DMS53 (cell line): ENCODE measurements around the gene AIFM3.

Experiments
- DNase-seq: peaks from one replicate; lab custom pipeline; 2025; lab: John Stamatoyannopoulos, UW

AIFM3 gene

DNA sequence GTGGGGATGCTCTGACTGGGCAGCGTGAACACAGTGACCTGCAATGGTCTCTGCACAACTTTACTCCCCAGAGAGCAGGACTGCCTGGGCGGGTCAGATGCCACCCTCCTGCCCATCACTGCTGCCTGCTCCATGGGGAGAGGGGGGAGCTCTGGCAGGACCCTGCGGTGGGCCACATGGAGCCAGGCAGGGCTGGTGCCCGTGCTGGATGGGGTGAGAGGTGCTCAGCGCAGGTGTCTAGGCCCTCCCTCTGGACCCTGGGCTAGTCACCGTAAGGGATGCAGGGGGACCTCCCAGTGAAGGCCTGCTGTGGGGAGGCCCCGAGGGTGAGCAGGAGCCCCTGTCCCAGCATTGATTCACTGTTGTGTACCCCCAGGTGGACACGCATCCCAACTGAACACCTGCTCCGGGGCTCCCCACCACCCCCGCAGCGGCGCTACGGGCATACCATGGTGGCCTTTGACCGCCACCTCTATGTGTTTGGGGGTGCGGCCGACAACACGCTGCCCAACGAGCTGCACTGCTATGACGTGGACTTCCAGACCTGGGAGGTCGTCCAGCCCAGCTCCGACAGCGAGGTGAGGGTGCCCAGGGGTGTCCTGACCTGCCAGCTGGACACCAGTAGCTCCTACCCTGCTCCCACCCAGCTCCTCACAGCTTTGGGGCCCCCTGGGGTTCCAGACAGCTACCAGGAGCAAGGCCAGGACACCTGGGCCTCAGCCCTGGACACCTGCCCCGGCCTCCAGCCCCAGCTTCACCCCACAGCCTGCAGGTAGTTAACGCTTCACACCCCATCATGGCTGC lies 24.4 kb downstream of the AIFM3 start:
- no peak for DNase-seq

DNA sequence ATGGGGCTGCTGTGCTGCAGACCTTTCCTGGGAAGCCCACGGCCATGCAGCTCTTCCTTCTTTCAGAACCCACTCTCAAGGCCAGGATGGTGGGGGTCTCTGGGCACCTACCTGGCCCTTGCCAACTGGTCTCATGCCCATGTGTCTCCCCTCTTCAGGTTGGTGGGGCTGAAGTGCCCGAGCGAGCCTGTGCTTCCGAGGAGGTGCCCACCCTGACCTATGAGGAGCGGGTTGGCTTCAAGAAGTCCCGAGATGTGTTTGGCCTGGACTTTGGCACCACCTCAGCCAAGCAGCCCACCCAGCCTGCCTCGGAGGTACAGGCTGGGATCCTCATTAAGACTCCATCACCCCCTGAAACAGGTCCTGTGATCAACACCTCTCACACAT lies 25.0 kb downstream of the AIFM3 start:
- no peak for DNase-seq

DNA sequence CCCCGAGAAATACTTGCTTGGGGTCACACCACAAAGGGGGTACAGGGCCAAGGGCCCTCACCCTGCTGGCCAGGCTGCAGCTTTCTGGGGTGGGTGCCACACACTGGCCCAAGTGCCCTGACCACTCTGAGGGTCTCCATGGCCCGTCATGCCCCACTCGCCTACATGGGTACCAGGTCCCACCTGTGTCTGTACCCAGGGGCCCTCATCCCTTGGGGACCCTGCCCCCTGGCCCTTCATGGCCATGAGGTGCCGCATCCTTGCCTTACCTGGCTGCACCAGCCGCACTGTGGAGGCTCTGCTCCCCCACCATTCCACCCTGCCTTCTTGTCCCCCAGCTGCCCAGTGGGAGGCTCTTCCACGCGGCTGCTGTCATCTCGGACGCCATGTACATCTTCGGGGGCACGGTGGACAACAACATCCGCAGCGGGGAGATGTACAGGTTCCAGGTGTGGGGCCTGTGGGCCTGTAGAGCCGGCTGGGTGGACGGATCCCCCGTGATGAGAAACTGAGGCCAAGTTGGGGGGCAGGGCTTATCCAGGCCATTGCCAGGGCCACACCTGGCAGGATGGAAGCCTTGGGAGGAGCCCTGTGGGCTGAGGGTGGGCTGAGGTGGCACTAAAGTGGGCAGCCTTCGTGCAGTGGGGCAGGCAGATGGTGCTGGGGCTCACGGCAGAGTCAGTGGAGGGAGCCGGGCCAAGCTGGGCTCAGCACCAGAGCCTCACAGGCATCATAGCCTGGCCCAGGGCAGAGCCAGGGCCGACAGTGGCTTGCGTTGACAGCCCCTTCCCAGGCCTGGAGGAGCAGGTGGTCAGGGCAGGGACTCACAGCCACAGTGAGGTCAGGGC lies 25.6 kb downstream of the AIFM3 start:
- DNase-seq = no peak

DNA sequence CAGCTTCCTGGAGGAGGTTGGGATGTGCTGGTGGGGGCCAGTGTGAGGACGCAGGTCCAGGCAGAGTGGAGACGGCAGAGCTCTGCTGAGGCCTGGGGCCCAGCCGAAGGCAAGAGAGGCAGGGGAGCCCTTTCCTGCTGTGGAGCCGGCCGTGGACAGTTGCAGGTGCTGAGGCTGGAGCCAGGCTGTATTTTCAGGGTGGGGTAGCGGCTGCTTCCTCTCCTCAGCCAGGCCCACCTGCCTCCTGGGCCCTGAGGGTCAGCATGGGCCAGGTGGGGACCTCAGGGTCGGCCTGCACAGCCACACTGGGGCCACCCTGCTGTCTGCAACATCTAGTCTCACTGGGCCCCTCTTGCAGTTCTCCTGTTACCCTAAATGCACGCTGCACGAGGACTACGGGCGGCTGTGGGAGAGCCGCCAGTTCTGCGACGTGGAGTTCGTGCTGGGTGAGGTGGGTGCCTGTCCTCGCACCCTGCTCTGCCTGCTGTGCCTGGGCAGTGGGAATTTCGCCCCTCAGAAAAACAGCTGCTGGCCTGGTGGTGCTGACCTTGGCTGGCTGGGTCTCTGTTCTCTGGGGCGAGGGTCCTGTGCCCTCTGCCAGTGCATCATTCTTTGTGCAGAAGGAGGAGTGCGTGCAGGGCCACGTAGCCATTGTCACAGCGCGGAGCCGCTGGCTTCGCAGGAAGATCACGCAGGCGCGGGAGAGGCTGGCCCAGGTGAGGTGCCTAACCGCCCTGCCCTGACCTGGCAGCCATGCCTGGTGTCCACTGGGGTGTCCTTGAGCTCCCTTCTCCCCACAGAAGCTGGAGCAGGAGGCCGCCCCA lies 26.5 kb downstream of the AIFM3 start:
- DNase-seq = no peak

DNA sequence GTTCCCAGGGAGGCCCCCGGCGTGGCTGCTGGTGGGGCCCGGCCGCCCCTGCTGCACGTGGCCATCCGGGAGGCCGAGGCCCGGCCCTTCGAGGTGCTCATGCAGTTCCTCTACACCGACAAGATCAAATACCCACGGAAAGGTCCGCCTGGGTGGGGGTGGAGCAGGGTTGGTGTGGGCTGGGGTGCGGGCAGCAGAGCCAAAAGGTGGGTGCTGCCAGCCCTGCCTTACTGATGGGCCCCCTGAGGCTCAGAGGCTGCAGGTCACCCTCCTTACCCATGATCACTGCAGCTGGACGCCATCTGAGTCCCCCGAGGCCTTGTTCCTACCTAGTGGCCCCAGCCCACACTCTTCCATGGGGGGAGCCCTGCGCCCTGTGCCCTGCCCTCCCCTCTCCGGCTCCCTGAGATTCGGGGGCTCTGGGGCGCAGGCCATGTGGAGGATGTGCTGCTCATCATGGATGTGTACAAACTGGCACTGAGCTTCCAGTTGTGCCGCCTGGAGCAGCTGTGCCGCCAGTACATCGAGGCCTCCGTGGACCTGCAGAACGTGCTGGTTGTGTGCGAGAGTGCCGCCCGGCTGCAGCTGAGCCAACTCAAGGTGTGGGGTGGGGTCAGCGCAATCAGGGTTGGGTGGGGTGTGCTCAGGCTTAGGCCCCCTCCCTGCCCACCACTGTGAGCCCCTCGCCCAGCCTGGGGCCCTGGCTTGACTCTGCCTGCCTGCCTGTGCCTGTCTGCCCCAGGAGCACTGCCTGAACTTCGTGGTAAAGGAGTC lies 27.3 kb downstream of the AIFM3 start:
- no peak for DNase-seq

DNA sequence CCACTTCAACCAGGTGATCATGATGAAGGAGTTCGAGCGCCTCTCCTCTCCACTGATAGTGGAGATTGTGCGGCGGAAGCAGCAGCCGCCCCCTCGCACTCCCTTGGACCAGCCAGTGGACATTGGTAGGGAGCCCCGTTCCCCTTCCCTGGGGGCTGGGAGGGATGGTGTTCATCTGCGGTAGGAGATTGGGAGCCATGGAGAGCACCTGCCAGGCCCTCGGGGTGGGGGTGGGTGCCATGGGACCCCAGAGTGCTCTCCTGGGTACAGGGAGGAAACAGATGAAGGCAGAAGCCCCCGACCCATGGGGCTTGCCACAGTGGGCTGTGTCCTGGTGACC lies 27.8 kb downstream of the AIFM3 start:
- no peak for DNase-seq

DNA sequence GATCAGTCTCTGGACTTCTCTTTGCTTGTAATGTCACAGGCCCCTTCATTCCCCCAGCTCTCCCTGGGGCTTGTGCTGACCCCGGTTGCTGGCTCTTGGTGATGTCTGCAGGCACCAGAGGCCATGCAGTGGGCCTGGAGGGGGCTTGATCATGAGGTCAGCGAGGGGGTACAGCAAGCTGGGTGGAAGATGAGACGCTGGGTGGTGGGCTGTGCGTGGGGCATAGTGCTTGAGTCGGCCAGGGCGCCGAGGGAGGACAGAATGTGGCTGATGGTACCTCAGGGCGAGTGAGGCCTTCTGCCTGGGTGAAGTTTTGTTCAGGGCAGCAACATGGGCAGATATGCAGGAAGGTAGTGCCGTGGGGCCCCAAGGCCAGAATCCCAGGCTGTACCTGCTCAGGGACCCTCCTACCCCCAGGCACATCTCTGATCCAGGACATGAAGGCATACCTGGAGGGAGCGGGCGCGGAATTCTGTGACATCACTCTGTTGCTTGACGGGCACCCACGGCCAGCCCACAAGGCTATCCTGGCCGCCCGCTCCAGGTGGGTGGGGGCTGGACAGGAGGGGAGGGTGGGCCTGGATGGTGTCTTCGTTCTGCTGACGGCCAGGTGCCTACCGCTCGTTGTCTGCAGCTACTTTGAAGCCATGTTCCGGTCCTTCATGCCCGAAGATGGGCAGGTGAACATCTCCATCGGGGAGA lies 28.4 kb downstream of the AIFM3 start:
- DNase-seq = no peak

DNA sequence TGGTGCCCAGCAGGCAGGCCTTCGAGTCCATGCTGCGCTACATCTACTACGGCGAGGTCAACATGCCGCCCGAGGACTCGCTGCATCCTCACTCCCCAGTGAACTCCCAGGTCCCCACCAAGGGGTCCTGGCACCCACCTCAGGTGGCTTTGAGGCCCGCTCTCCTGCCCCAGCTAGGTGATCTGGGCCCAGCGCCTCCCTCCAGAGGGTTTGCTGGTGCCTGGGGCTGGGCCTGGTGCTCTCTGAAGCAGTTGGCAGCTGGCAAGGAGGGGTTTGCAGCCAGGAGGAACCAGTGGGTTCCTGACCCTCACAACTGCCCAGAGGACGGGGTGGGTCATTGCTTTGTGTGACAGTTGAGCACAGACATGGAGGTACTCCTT lies 29.0 kb downstream of the AIFM3 start:
- DNase-seq = no peak

DNA sequence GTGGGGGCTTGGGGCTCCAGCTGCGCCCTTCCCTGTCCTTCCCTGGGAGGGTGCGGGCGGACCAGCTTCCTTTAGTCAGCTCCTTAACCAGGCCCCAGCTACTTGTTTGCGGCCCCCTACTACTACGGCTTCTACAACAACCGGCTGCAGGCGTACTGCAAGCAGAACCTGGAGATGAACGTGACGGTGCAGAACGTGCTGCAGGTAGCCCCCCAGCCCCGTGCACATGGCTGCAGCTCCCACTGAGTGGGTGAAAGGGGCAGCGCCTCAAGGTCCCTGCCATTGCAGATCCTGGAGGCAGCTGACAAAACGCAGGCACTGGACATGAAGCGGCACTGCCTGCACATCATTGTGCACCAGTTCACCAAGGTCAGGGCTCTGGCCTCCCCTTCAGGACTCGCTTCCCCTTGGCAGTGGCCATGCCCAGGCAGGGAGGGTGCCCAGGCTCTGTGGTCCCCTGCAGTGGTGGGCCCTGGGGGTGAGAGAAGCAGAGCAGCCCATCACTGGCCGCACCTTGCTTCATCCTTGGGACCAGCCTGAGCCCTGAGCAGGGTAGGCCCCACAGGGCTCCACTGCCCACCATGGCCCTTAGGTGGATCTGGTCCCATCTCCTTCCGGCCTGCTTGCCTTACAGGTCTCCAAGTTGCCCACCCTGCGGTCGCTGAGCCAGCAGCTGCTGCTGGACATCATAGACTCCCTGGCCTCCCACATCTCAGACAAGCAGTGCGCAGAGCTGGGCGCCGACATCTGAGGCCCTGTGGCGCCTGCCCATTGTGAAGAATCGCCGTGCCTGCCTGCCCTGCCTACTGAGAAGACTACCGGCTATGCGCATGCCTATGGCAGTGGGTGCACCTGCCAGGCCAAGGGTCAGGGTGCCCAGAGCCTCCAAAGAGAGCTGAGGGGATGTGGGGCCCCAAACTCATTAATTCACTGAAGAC lies 29.8 kb downstream of the AIFM3 start:
- no peak for DNase-seq

DNA sequence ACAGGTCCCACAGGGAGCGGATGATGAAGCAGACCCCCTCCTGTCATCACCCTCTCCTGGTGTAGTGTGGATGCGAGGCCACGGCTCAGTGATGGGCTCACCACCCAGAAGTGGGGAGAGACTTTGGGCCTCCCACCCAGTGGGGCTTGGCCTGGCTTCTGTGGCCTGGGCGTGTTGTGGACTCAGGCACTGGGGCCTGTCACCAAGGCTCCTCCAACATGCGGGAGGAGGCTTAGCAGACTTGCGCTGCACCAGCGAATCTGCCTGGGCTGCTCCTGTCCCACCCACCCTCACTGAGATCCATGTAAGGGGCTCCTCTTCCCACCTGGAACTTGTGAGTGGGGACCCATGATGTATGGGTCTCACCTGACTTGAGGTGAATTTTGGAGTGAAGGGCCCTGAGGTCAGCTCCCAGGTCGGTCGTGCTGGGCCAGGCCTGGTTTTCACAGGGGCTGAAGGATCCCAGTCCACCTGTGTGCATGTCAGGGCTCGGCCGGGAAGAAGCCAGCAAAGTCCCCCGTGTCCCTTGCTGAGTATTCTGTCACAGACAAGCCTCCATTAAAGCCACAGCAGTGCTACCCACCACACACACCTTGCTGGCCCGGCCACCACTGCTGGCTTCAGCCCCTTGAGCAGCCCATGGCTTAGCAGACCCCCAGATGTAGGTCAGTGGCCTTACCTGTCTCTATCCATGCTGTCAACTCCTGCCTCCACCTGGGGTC lies 30.6 kb downstream of the AIFM3 start:
- no peak for DNase-seq

DNA sequence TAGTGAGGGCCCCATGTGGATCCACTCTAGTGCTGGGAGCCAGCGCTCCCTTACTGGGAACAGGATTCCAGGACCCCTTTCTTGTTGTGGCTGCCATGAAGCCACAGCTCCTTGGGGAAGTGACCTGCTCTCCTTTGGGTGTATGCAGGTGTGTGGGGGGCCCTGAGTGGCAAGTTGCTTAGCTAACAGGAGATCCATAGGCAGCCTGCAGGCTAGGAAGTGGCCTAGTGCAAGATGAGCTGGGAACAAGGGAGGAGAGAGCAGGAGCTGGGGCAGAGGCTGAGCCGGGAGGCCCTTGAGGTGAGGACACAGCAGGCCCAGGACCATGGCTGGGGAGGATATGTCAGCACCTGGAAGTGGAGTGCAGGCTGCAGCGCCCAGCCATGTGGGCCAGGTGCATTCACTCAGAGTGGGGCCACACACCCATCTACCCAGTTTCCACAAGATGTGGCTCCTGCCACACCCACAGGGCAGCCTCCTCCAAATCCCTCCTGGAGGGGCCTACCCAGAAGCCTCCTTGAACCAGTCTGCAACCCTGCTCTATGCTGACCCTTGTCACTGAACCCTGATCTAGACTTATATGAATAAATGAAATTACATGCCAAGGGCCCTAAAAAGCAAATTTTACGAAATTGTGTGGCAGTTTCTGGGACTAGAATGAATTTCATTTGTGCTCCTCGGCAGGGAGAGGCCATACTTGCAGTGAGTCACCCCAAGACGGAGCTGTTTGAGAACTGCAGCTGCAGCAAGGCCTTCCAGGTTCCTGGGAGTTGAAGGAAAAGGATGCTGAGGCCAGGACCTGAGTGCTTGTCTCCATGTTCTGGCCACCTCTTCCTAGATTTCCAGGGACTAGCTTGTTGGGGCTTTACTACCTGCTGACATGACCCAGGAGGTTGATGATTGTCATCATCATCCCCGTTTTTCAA lies 31.6 kb downstream of the AIFM3 start:
- no peak for DNase-seq

DNA sequence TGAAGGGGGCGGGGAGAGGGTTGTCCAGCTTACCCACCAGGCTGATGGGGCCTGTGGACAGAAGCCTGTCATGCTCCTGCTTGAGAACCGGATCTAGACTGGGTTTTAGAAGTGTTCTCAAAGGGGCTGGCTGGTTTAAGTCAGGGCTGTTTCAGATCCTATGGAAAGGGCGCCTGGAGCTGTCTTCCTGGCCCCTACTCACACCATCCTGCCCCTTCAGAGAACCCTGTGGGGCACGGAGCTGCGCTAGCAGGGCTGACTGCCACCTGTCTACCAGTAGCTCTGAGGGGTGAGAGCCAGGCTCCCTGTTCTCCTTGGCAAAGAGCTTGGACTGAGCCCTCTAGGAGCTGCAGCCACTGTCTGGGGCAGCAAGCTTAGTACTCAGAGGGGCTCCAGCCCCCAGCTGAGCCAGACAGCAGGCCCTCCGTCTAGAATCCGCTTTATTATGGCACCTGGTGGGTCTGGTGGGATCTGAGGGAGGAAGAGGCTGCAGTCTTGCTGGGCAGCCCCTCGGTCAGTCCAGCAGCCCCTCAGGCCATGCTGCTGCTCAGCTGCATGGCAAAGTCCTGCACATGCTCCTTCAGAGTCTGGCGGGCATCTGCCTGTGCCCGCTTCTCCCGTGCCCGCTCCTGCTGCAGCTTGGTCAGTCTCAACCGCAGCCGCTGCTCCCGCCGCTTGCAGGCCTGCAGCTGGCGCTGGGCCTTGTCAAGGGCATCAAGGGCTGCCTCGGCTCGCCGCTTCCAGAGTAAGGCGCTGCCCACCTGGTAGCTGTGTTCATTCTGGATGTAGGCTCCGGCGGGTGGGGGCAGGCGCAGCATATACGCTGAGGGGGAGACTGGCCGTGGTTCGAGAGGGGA lies 32.5 kb downstream of the AIFM3 start:
- DNase-seq = peak; percentile 35

DNA sequence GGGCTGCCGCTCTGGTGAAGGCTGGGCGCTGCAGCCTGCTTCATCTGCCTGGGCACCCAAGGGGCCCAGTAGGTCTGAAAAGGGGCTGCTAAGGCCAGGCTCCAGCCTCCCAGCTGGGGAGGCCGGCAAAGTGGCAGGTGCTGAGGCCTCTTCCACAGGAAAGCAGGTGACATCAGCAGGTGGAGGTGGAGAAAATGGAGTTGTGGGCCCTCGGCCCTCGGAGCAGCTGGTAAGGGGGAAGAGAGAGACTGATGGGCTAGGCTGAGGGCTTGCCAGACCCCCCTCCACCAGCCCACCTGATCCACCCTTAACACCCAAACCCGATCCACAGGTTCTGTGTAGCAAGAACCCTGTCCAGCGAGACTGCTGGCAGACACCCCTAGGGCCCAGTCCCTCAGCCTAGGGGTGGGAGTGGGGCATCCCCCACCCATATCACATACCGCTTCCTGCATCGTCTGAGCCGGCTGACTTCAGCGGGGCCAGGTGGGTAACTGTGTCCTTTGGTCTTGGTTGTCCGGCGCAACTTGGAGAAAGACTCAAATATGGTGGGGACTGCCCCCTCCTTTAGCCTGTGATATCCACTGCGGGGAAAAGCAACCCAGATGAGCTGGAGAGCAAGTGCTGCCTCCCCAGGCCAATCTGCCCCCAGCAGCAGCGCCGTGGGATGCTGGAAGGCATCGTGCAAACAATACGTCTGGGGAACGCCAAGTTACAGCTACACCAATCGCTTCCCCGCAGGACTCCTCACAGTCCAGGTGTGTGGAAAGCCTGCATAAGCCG lies 33.3 kb downstream of the AIFM3 start:
- peak; percentile 45 for DNase-seq

DNA sequence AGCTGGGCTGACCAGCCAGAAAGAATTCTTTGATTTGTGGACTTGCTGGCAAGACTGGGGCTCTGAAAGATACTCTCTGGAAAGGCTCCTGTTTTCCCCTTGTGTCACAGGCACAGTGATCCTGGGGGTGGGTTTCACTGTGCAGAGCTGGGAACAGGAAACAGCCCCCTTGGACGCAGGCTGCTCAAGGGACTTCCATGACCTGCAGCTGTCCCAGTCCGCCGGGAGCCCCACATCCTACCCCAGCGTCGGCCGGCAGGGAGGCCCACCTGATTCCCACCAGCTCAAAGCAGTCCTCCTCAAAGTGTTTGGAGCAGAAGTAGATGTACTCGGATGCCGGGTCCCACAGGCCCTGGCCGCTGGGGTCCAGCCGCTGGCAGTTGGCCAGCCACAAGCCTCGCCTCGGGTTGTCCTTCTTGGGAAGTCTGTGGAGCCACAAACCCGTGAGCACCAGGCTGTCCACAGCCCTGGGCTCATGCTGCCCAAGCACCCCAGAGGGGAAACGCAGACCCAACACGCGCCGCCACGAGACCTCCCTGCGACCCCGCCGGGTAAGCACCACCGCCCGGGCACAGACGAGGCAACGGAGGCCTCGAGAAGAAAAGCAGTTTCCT lies 34.0 kb downstream of the AIFM3 start:
- no peak for DNase-seq

DNA sequence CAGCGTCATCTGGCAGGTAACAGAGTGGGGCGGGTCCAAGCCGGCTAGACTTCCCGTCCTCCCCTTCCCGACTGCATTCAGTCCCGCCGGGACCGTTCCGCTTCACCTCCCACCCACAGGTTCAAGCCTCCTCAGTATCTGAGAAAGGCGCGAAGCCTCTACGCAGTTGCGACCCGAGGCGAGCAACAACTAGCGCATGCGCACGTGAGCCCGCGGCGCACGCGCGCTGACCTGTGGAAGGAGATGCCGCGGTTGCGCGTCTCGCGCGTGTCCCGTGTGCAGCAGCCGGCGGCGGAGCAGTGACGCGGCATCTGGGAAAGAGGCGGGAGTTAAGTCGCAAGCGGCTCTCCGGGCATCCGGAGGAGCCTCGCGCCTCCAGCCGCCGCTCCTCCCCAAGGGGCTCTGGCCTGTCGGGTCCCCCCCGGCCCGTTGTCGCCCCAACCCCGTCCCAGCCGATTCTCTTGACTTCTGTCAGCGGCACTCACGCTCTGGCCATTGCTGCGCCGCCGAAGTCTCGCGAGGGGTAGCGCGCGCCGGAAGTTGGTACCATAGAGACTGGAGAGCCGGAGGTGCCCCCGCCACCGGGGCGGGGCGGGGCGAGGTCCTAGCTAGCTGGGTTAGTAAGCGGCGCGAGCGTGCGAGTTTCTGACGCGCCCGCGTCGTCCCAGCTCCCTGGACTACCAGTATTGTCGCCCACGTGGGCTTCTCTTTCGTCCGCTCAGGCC lies 34.7 kb downstream of the AIFM3 start, which contains the start of gene THAP7:
TSS of gene THAP7 (minus strand) at position 518 of the 725 bp plus-strand sequence. CDS start at position 311, 207 bp downstream.
- peak; percentile 90 for DNase-seq
